DND-41 (cell line): ENCODE results near the gene PES1.

ENCODE experiments used
- ATAC-seq: fragments of 200-7000 bp; cut with Tn5 transposase; 3 replicates; pipeline ENCODE4 v1.9.1; 2021; ENCODE audit warnings: low read depth; ENCODE audit not compliant: insufficient read depth
- DNase-seq: peaks from one replicate; pipeline ENCODE4 v3.0.0-alpha.2; 2020
- H2AFZ ChIP-seq: 2 replicates; pipeline ENCODE4 v1.6.0; 2012; ENCODE audit warnings: low read depth, low read length
- H3K27ac ChIP-seq: 2 replicates; pipeline ENCODE4 v1.5.1; 2012; ENCODE audit warnings: low read length, inconsistent platforms
- H3K27me3 ChIP-seq: fragments of 200-600 bp; sonication (generic); 2 replicates; pipeline ENCODE4 v1.6.0; 2012; ENCODE audit warnings: low read length, mild to moderate bottlenecking, inconsistent platforms; ENCODE audit not compliant: insufficient read depth, poor library complexity
- H3K36me3 ChIP-seq: 2 replicates; pipeline ENCODE4 v1.5.1; 2012; ENCODE audit warnings: low read length, inconsistent platforms; ENCODE audit not compliant: insufficient read depth
- H3K4me1 ChIP-seq: 2 replicates; pipeline ENCODE4 v1.5.1; 2012; ENCODE audit warnings: mild to moderate bottlenecking, low read length; ENCODE audit not compliant: insufficient read depth
- H3K4me2 ChIP-seq: 2 replicates; pipeline ENCODE4 v1.6.0; 2012; ENCODE audit warnings: mild to moderate bottlenecking, moderate library complexity, low read length, inconsistent platforms; ENCODE audit not compliant: insufficient read depth
- H3K4me3 ChIP-seq, 2 experiments: fragments of 200-600 bp in 1 of 2; shearing (Covaris generic) in 1 of 2; 2 replicates each; pipeline ENCODE4 v1.5.1; 2012 to 2016; ENCODE audit warnings: inconsistent platforms in 2 of 2, low read length in 2 of 2, mild to moderate bottlenecking in 2 of 2, low read depth in 1 of 2, moderate library complexity in 1 of 2
- H3K79me2 ChIP-seq: 2 replicates; pipeline ENCODE4 v1.6.0; 2012; ENCODE audit warnings: low read length, inconsistent platforms; ENCODE audit not compliant: insufficient read depth
- H3K9ac ChIP-seq: 2 replicates; pipeline ENCODE4 v1.6.0; 2012; ENCODE audit warnings: low read depth, mild to moderate bottlenecking, inconsistent platforms, low read length, moderate library complexity
- H3K9me3 ChIP-seq: 2 replicates; pipeline ENCODE4 v1.5.1; 2012; ENCODE audit warnings: low read length, moderate library complexity, mild to moderate bottlenecking, inconsistent platforms; ENCODE audit not compliant: insufficient read depth, severe bottlenecking
- H4K20me1 ChIP-seq: 2 replicates; pipeline ENCODE4 v1.6.0; 2012; ENCODE audit warnings: low read length; ENCODE audit not compliant: insufficient read depth
- CTCF ChIP-seq: IDR thresholded peaks from 2 replicates; pipeline ENCODE4 v1.5.1; 2012; ENCODE audit warnings: borderline replicate concordance, low read length, moderate library complexity, mild to moderate bottlenecking; ENCODE audit not compliant: poor library complexity, severe bottlenecking; ENCODE audit errors: extremely low read depth
- EZH2 ChIP-seq: IDR thresholded peaks from 3 replicates; pipeline ENCODE4 v1.6.1; 2012; ENCODE audit warnings: borderline replicate concordance, low read depth, mild to moderate bottlenecking, moderate library complexity, low read length, inconsistent platforms; ENCODE audit not compliant: severe bottlenecking

Gene PES1

GRCh38 chr22:30572840-30573593, 18.7 kb downstream of the PES1 start:
- Histone ChIP-seq H3K4me3 (no peak overlapping the region), H3K79me2 (no peaks in the 10 kb centered on the region), H3K27ac (no peak overlapping the region), H3K4me1 (no peaks in the 10 kb centered on the region), H3K27me3 (no peaks in the 10 kb centered on the region), H4K20me1 (peaks cover 22% of the 10 kb centered on the region; the same call in 1 of the 2 replicates), H3K9me3 (no peaks in the 10 kb centered on the region), H3K4me2 (no peak overlapping the region), H3K36me3 (peaks cover 32% of the 10 kb centered on the region), H3K9ac (no peak overlapping the region), H2AFZ (no peak overlapping the region)
- DNase-seq: no peak
- TF ChIP-seq EZH2 (no peak), CTCF (no peak)
- no peak for ATAC-seq

DNA sequence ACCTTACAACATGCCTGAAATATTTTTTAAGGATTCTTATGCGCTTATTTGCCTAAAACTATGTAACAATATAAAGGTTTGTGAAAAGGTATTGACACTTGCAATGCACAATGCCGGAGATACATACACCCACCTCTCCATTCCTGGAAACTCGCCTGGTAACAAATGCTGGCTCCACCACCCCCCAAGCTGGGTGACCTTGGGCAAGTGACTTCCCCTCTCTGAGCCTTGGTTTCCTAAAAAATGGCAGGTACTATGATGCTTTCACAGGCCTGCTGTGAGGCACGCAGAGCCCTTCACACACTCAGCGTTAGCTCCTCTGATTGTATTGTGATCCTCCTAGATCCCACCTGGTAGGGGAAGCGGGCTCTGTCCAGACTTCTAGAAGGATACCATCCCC, 19.5 kb downstream of the PES1 start:
- H3K4me2 ChIP-seq: no peak overlapping the region
- DNase-seq (no peak), ATAC-seq (no peak)
- H3K79me2 ChIP-seq: no peaks in the 10 kb centered on the region
- H3K36me3 ChIP-seq: peaks cover 24% of the 10 kb centered on the region
- no peaks in the 10 kb centered on the region for H3K4me1 ChIP-seq
- peaks cover 22% of the 10 kb centered on the region; the same call in 1 of the 2 replicates for H4K20me1 ChIP-seq
- H3K27ac ChIP-seq: no peak overlapping the region
- no peaks in the 10 kb centered on the region for H3K27me3 ChIP-seq
- TF ChIP-seq CTCF (no peak), EZH2 (no peak)
- no peak overlapping the region for H3K9ac ChIP-seq
- H2AFZ ChIP-seq: no peak overlapping the region
- no peaks in the 10 kb centered on the region for H3K9me3 ChIP-seq
- H3K4me3 ChIP-seq: no peak overlapping the region

DNA sequence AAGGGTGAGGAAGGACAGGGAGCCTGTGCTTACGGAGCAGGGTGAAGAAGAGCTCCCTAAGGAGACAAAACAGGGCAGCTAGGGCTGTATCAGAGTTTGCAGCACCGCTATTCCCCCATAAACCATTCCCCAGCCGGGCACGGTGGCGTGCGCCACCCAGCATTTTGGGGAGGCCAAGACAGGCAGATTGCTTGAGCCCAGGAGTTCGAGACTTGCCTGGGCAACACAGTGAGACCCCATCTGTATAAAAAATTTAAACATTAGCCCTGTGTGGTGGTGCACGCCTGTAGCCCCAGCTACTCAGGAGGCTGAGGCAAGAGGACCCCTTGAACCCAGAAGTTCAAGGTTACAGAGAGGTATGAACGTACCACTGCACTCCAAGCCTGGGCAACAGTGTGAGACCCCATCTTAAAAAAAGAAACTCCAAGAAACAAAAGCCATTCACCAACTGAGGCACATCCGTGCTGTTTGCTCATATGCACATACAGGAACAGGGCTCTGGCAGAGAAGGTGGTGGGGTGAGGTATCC, 22.0 kb downstream of the PES1 start:
- TF ChIP-seq EZH2 (no peak), CTCF (no peak)
- Histone ChIP-seq H3K9me3 (no peaks in the 10 kb centered on the region), H3K27ac (no peak overlapping the region), H3K4me3 (no peak overlapping the region), H3K9ac (no peak overlapping the region), H3K79me2 (no peaks in the 10 kb centered on the region), H3K4me1 (no peaks in the 10 kb centered on the region), H3K4me2 (no peak overlapping the region), H3K27me3 (no peaks in the 10 kb centered on the region), H2AFZ (no peak overlapping the region), H4K20me1 (0 out of 2 replicates have a peak, but pooled peaks cover 4% of the 10 kb centered on the region), H3K36me3 (no peaks in the 10 kb centered on the region)
- no peak for DNase-seq
- no peak for ATAC-seq
